SK-N-SH (cell line): ENCODE results near the gene CCDC27.

Experiments used
- EP300 ChIP-seq, 2 experiments: IDR thresholded peaks; 2 replicates each; pipeline versions ENCODE4 v1.4.0 to v1.6.1; 2012; ENCODE audit warnings: borderline replicate concordance in 1 of 2, low read depth in 1 of 2, low read length in 1 of 2
- EZH2phosphoT487 ChIP-seq: fragments of 200-600 bp; sonication (generic); IDR thresholded peaks from 2 replicates; pipeline ENCODE4 v1.6.1; 2017; ENCODE audit warnings: low read depth, mixed run types, mild to moderate bottlenecking, antibody characterized with exemption, moderate library complexity, borderline replicate concordance
- FOXJ3 ChIP-seq: sonication (generic); formaldehyde crosslinking; IDR thresholded peaks from 2 replicates; pipeline ENCODE4 v1.5.1; 2020; ENCODE audit warnings: mild to moderate bottlenecking, missing genetic modification reagents
- GABPA ChIP-seq: IDR thresholded peaks from 2 replicates; pipeline ENCODE4 v1.4.0; 2012; ENCODE audit warnings: low read depth, mild to moderate bottlenecking
- POLR2AphosphoS5 ChIP-seq: IDR thresholded peaks from 2 replicates; pipeline ENCODE4 v1.6.1; 2012; ENCODE audit warnings: low read depth, low read length
- RAD21 ChIP-seq: IDR thresholded peaks from 2 replicates; pipeline ENCODE4 v1.6.1; 2012; ENCODE audit warnings: mild to moderate bottlenecking, low read length
- TAF1 ChIP-seq: IDR thresholded peaks from 2 replicates; pipeline ENCODE4 v1.6.1; 2012; ENCODE audit warnings: low read depth, mild to moderate bottlenecking, low read length, moderate library complexity, borderline replicate concordance
- TCF12 ChIP-seq: IDR thresholded peaks from 2 replicates; pipeline ENCODE4 v1.4.0; 2012
- YY1 ChIP-seq: IDR thresholded peaks from 2 replicates; pipeline ENCODE4 v1.4.0; 2012; ENCODE audit warnings: low read depth, mild to moderate bottlenecking
- TF ChIP-seq, protein P1 (sequence below): fragments of 200-600 bp; sonication (generic); IDR thresholded peaks from 2 replicates; pipeline ENCODE4 v1.6.1; 2017; ENCODE audit warnings: antibody characterized with exemption, mild to moderate bottlenecking, moderate library complexity
- TF ChIP-seq, protein P2 (sequence below): IDR thresholded peaks from 2 replicates; pipeline ENCODE4 v1.4.0; 2012; ENCODE audit warnings: low read depth
- TF ChIP-seq, protein P3 (sequence below): IDR thresholded peaks from 2 replicates; pipeline ENCODE4 v1.4.0; 2012; ENCODE audit warnings: low read depth, borderline replicate concordance
- TF ChIP-seq, protein P4 (sequence below): fragments of 150-350 bp; IDR thresholded peaks from 2 replicates; pipeline ENCODE4 v1.6.1; 2017; ENCODE audit warnings: antibody characterized with exemption, low read length, low read depth, borderline replicate concordance

DNA sequence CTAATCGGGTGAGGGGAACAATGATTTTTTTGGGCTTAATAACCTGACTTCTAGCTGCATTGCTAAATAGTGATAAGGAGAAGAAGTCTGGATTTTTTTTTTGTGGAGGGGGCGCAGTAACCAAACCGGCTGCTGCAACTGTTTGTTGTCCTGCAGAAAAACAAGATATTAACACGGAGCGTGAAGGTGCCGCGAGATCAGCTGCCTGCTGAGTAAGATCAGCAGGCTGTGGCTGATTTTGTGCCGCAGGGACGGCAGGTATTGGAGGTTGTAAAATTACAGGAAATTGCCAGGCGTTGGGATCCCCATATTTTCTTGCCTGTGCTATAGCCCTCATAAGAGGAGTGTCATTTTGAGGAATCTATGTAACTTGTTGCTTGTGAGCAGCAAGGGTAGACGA is 52.8 kb downstream of the CCDC27 start:
- TF ChIP-seq, protein P1, sequence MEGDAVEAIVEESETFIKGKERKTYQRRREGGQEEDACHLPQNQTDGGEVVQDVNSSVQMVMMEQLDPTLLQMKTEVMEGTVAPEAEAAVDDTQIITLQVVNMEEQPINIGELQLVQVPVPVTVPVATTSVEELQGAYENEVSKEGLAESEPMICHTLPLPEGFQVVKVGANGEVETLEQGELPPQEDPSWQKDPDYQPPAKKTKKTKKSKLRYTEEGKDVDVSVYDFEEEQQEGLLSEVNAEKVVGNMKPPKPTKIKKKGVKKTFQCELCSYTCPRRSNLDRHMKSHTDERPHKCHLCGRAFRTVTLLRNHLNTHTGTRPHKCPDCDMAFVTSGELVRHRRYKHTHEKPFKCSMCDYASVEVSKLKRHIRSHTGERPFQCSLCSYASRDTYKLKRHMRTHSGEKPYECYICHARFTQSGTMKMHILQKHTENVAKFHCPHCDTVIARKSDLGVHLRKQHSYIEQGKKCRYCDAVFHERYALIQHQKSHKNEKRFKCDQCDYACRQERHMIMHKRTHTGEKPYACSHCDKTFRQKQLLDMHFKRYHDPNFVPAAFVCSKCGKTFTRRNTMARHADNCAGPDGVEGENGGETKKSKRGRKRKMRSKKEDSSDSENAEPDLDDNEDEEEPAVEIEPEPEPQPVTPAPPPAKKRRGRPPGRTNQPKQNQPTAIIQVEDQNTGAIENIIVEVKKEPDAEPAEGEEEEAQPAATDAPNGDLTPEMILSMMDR: no peak
- TF ChIP-seq RAD21 (no peak), TCF12 (no peak), GABPA (no peak), YY1 (no peak), POLR2AphosphoS5 (no peak), TAF1 (no peak), FOXJ3 (no peak), EP300 (IDR thresholded peaks at IDR 0.05; ENCODE audit: borderline replicate concordance in 1 of 2, low read depth in 1 of 2, low read length in 1 of 2) (no peak), EZH2phosphoT487 (no peak)
- TF ChIP-seq, protein P2, sequence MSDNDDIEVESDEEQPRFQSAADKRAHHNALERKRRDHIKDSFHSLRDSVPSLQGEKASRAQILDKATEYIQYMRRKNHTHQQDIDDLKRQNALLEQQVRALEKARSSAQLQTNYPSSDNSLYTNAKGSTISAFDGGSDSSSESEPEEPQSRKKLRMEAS: no peak
- TF ChIP-seq, protein P3, sequence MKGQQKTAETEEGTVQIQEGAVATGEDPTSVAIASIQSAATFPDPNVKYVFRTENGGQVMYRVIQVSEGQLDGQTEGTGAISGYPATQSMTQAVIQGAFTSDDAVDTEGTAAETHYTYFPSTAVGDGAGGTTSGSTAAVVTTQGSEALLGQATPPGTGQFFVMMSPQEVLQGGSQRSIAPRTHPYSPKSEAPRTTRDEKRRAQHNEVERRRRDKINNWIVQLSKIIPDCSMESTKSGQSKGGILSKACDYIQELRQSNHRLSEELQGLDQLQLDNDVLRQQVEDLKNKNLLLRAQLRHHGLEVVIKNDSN: no peak
- TF ChIP-seq, protein P4, sequence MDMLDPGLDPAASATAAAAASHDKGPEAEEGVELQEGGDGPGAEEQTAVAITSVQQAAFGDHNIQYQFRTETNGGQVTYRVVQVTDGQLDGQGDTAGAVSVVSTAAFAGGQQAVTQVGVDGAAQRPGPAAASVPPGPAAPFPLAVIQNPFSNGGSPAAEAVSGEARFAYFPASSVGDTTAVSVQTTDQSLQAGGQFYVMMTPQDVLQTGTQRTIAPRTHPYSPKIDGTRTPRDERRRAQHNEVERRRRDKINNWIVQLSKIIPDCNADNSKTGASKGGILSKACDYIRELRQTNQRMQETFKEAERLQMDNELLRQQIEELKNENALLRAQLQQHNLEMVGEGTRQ: no peak
